ENCODE measurements around the gene MEGF11. TPM values are rescaled to one million over a fixed set of nuclear protein-coding genes. Genes with fewer than 3 reads are reported as not detected.

MEGF11 gene
- polyA plus RNA-seq, 1 of the 3 experiments (the other 2 are of a cell fraction) = not detected

- CTCF ChIA-PET = interaction anchor here (1.4 kb wide), 1 partner anchor 306 kb away, joined by 6 read pairs; no protein-coding TSS in a partner anchor
Measured at GRCh38 chr15:65902373-65902772, 351.2 kb downstream of the MEGF11 start.

GRCh38 chr15:65901836-65902235, 351.7 kb downstream of the MEGF11 start:
- Histone ChIP-seq H4K20me1 (ENCODE audit: insufficient read depth) (no peaks in the 10 kb centered on the region), H3K27me3 (ENCODE audit: insufficient read depth) (no peaks in the 10 kb centered on the region), H3K27ac (ENCODE audit: low read depth in 2 of 2, low read length in 1 of 2) (no peak overlapping the region), H3K9me2 (no peaks in the 10 kb centered on the region), H3K9me3 (no peaks in the 10 kb centered on the region), H3F3A (replicated peaks; ENCODE audit: insufficient read depth) (no peaks in the 10 kb centered on the region), H3K36me3 (replicated peaks in 1 of 2; ENCODE audit: control insufficient read depth in 1 of 2, insufficient read depth in 2 of 2, low read length in 1 of 2) (peaks cover 36 to 80% of the 10 kb centered on the region in 2 experiments), H3K4me2 (no peak overlapping the region), H3K4me3 (ENCODE audit: low read depth in 2 of 2, low read length in 1 of 2) (no peak overlapping the region), H3K79me2 (ENCODE audit: insufficient read depth) (no peaks in the 10 kb centered on the region), H3K9ac (no peak overlapping the region), H3K4me1 (ENCODE audit: control insufficient read depth in 1 of 2, insufficient read depth in 2 of 2, low read depth in 1 of 2, low read length in 1 of 2) (no peaks in the 10 kb centered on the region; a peak in 1 of 4 replicates), H2AFZ (ENCODE audit: low read depth) (no peak overlapping the region)
- 95% methylated on average over 3 of the region's 3 CpGs for WGBS (ENCODE audit: low lambda C conversion rate)
- no peak for TF ChIP-seq SMC3 (IDR thresholded peaks at IDR 0.05; ENCODE audit: low read depth, low read length)
- DNase-seq = no peak
- CTCF ChIA-PET = interaction anchor here (1.4 kb wide), 1 partner anchor 306 kb away, joined by 6 read pairs; no protein-coding TSS in a partner anchor
- POLR2A ChIA-PET = no interaction called here

More at GRCh38 chr15:65902373-65902772, 351.2 kb downstream of the MEGF11 start:
- Histone ChIP-seq H3K4me3 (ENCODE audit: low read depth in 2 of 2, low read length in 1 of 2) (no peak overlapping the region), H3K79me2 (ENCODE audit: insufficient read depth) (no peaks in the 10 kb centered on the region), H3K27me3 (ENCODE audit: insufficient read depth) (no peaks in the 10 kb centered on the region), H3K36me3 (replicated peaks in 1 of 2; ENCODE audit: control insufficient read depth in 1 of 2, insufficient read depth in 2 of 2, low read length in 1 of 2) (peaks cover 32 to 77% of the 10 kb centered on the region in 2 experiments), H2AFZ (ENCODE audit: low read depth) (no peak overlapping the region), H3K4me1 (ENCODE audit: control insufficient read depth in 1 of 2, insufficient read depth in 2 of 2, low read depth in 1 of 2, low read length in 1 of 2) (no peaks in the 10 kb centered on the region; a peak in 1 of 4 replicates), H3K9me2 (no peaks in the 10 kb centered on the region), H4K20me1 (ENCODE audit: insufficient read depth) (no peaks in the 10 kb centered on the region), H3K4me2 (no peak overlapping the region), H3F3A (replicated peaks; ENCODE audit: insufficient read depth) (no peaks in the 10 kb centered on the region), H3K27ac (ENCODE audit: low read depth in 2 of 2, low read length in 1 of 2) (no peak overlapping the region), H3K9me3 (no peaks in the 10 kb centered on the region), H3K9ac (no peak overlapping the region)
- TF ChIP-seq GATA2 (CRISPR knock-in tag; IDR thresholded peaks at IDR 0.05) (no peak), MEF2A (IDR thresholded peaks at IDR 0.05; ENCODE audit: borderline replicate concordance, low read depth) (no peak), CTCF (IDR thresholded peaks at IDR 0.05) (no peak), EZH2phosphoT487 (IDR thresholded peaks at IDR 0.05; ENCODE audit: borderline replicate concordance, low read depth) (no peak), RAD21 (IDR thresholded peaks at IDR 0.05; ENCODE audit: low read length) (no peak), USF1 (IDR thresholded peaks at IDR 0.05; ENCODE audit: borderline replicate concordance, low read depth) (no peak), EP300 (IDR thresholded peaks at IDR 0.05; ENCODE audit: borderline replicate concordance in 1 of 2, low read depth in 1 of 2, low read length in 1 of 2) (no peak)
- no peak for DNase-seq
- 100% methylated on average over 1 of the region's 1 CpG for WGBS (ENCODE audit: low lambda C conversion rate)
- POLR2A ChIA-PET = no interaction called here

GRCh38 chr15:65901336-65901735, 352.2 kb downstream of the MEGF11 start:
- Histone ChIP-seq H4K20me1 (ENCODE audit: insufficient read depth) (no peaks in the 10 kb centered on the region), H3K79me2 (ENCODE audit: insufficient read depth) (no peaks in the 10 kb centered on the region), H3K9me3 (no peaks in the 10 kb centered on the region), H3K9ac (no peak overlapping the region), H3K36me3 (replicated peaks in 1 of 2; ENCODE audit: control insufficient read depth in 1 of 2, insufficient read depth in 2 of 2, low read length in 1 of 2) (peaks cover 41 to 82% of the 10 kb centered on the region in 2 experiments), H3K9me2 (no peaks in the 10 kb centered on the region), H3K4me3 (ENCODE audit: low read depth in 2 of 2, low read length in 1 of 2) (no peak overlapping the region), H3K27me3 (ENCODE audit: insufficient read depth) (no peaks in the 10 kb centered on the region), H3K4me1 (ENCODE audit: control insufficient read depth in 1 of 2, insufficient read depth in 2 of 2, low read depth in 1 of 2, low read length in 1 of 2) (no peaks in the 10 kb centered on the region; a peak in 1 of 4 replicates), H3F3A (replicated peaks; ENCODE audit: insufficient read depth) (no peaks in the 10 kb centered on the region), H2AFZ (ENCODE audit: low read depth) (no peak overlapping the region), H3K4me2 (no peak overlapping the region), H3K27ac (ENCODE audit: low read depth in 2 of 2, low read length in 1 of 2) (no peak overlapping the region)
- POLR2A ChIA-PET = no interaction called here
- 90% methylated on average over 2 of the region's 2 CpGs for WGBS (ENCODE audit: low lambda C conversion rate)
- DNase-seq = no peak
- TF ChIP-seq POLR2AphosphoS5 (IDR thresholded peaks at IDR 0.05; ENCODE audit: low read depth, low read length) (no peak), NRF1 (IDR thresholded peaks at IDR 0.05; ENCODE audit: low read depth, low read length) (no peak), TCF12 (IDR thresholded peaks at IDR 0.05) (no peak), JUND (IDR thresholded peaks at IDR 0.05) (no peak), EZH2phosphoT487 (IDR thresholded peaks at IDR 0.05; ENCODE audit: borderline replicate concordance, low read depth) (no peak), RCOR1 (IDR thresholded peaks at IDR 0.05; ENCODE audit: low read length) (no peak), ELF1 (IDR thresholded peaks at IDR 0.05) (no peak), FOXM1 (IDR thresholded peaks at IDR 0.05; ENCODE audit: low read depth) (no peak), REST (IDR thresholded peaks at IDR 0.05; ENCODE audit: low read depth, low read length) (no peak), RAD21 (IDR thresholded peaks at IDR 0.05; ENCODE audit: low read length) (no peak)
- CTCF ChIA-PET = interaction anchor here (1.4 kb wide), 1 partner anchor 305 kb away, joined by 6 read pairs; no protein-coding TSS in a partner anchor
